NCI-H2029 treated with DMSO at 0.1 percent for 48 hours (cell line): Measurements from ENCODE around the gene GCK.
"Not testable (repeated sequence)": the region's sequence is repeated elsewhere in the genome, so short reads cannot be mapped to it uniquely, and the experiment has no call there.

Experiments
- DNase-seq: peaks from one replicate; lab custom pipeline; 2025; lab: John Stamatoyannopoulos, UW

GCK gene

GRCh38 chr7:44180631-44181030 lies 8.6 kb downstream of the GCK start:
- DNase-seq = no peak

GRCh38 chr7:44177570-44178131 lies 11.6 kb downstream of the GCK start:
- no peak for DNase-seq

- no peak for DNase-seq
These were observed 12.8 kb downstream of the GCK start for GRCh38 chr7:44176486-44176885.

GRCh38 chr7:44175730-44176129 lies 13.5 kb downstream of the GCK start:
- DNase-seq = no peak

GRCh38 chr7:44174694-44174948 lies 14.6 kb downstream of the GCK start:
- DNase-seq = not testable (repeated sequence)

- no peak for DNase-seq
These were observed 15.1 kb downstream of the GCK start for GRCh38 chr7:44173911-44174693.

GRCh38 chr7:44172803-44173424 lies 16.3 kb downstream of the GCK start:
- peak; percentile 17 for DNase-seq

GRCh38 chr7:44172352-44172751 lies 16.9 kb downstream of the GCK start:
- DNase-seq = no peak

- not testable (repeated sequence) for DNase-seq
These were observed 17.3 kb downstream of the GCK start for GRCh38 chr7:44171901-44172300.

- DNase-seq = no peak
These were observed 21.3 kb downstream of the GCK start for GRCh38 chr7:44167920-44168319.

- no peak for DNase-seq
These were observed 25.6 kb downstream of the GCK start for GRCh38 chr7:44163591-44163990.

- DNase-seq = no peak
These were observed 26.3 kb downstream of the GCK start for GRCh38 chr7:44162785-44163395.

GRCh38 chr7:44162179-44162578 lies 27.1 kb downstream of the GCK start:
- no peak for DNase-seq

GRCh38 chr7:44161371-44161770 lies 27.9 kb downstream of the GCK start:
- DNase-seq = no peak

GRCh38 chr7:44159824-44160630 lies 29.2 kb downstream of the GCK start:
- DNase-seq = no peak

GRCh38 chr7:44158873-44159631 lies 30.2 kb downstream of the GCK start:
- no peak for DNase-seq

- DNase-seq = no peak
These were observed 31.0 kb downstream of the GCK start for GRCh38 chr7:44158096-44158872.

GRCh38 chr7:44157116-44158080 lies 31.8 kb downstream of the GCK start:
- DNase-seq = no peak

- DNase-seq = no peak
These were observed 32.7 kb downstream of the GCK start for GRCh38 chr7:44156453-44157010.
